ENCODE measurements around the gene PLPP6.

DNA sequence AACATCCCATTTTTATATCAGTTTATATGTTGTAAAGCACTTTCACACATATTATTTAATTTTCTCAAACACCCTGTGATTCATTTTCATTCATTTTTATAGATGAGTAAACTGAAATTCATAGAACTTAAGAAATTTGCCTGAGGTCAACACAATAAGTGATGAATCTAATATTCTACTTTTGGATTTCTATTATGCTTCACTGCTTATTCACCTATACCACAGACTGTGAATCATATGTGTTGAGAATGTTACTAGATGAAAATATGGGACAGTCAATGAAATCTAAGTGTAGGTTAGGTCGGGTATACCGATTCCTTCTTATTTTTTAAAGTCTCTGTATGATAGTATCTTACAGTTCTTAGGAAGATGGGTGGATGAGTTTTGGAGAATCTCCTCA lies 42.0 kb downstream of the PLPP6 start:
- TF ChIP-seq, protein P1, sequence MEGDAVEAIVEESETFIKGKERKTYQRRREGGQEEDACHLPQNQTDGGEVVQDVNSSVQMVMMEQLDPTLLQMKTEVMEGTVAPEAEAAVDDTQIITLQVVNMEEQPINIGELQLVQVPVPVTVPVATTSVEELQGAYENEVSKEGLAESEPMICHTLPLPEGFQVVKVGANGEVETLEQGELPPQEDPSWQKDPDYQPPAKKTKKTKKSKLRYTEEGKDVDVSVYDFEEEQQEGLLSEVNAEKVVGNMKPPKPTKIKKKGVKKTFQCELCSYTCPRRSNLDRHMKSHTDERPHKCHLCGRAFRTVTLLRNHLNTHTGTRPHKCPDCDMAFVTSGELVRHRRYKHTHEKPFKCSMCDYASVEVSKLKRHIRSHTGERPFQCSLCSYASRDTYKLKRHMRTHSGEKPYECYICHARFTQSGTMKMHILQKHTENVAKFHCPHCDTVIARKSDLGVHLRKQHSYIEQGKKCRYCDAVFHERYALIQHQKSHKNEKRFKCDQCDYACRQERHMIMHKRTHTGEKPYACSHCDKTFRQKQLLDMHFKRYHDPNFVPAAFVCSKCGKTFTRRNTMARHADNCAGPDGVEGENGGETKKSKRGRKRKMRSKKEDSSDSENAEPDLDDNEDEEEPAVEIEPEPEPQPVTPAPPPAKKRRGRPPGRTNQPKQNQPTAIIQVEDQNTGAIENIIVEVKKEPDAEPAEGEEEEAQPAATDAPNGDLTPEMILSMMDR (IDR thresholded peaks at IDR 0.05): no peak
- TF ChIP-seq POLR2AphosphoS5 (IDR thresholded peaks at IDR 0.05; ENCODE audit: low read depth, low read length): no peak
- TF ChIP-seq, protein P2, sequence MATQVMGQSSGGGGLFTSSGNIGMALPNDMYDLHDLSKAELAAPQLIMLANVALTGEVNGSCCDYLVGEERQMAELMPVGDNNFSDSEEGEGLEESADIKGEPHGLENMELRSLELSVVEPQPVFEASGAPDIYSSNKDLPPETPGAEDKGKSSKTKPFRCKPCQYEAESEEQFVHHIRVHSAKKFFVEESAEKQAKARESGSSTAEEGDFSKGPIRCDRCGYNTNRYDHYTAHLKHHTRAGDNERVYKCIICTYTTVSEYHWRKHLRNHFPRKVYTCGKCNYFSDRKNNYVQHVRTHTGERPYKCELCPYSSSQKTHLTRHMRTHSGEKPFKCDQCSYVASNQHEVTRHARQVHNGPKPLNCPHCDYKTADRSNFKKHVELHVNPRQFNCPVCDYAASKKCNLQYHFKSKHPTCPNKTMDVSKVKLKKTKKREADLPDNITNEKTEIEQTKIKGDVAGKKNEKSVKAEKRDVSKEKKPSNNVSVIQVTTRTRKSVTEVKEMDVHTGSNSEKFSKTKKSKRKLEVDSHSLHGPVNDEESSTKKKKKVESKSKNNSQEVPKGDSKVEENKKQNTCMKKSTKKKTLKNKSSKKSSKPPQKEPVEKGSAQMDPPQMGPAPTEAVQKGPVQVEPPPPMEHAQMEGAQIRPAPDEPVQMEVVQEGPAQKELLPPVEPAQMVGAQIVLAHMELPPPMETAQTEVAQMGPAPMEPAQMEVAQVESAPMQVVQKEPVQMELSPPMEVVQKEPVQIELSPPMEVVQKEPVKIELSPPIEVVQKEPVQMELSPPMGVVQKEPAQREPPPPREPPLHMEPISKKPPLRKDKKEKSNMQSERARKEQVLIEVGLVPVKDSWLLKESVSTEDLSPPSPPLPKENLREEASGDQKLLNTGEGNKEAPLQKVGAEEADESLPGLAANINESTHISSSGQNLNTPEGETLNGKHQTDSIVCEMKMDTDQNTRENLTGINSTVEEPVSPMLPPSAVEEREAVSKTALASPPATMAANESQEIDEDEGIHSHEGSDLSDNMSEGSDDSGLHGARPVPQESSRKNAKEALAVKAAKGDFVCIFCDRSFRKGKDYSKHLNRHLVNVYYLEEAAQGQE (IDR thresholded peaks at IDR 0.05; ENCODE audit: insufficient read depth in 1 of 2, low read depth in 2 of 2, low read length in 1 of 2): no peak
- TF ChIP-seq SIN3A (IDR thresholded peaks at IDR 0.05; ENCODE audit: borderline replicate concordance, insufficient read depth, low read depth, low read length): no peak
